Dermis microvascular lymphatic vessel endothelial cell (primary cell): Measurements from ENCODE around the gene CCM2. TPM values are rescaled to one million over a fixed set of nuclear protein-coding genes. Genes with fewer than 3 reads are reported as not detected.

Source experiments
- DNase-seq, 2 donors: peaks; one replicate each; pipeline versions ENCODE4 v3.0.0 to v3.0.0-alpha.2; 2010; ENCODE audit warnings: low read depth in 2 of 2
- total RNA-seq: library from RNA; depleted of rRNA; stranded (reverse); fragments of >200 nt; gene quantifications from 2 replicates; pipeline ENCODE4 v1.2.1, GENCODE V29; 2014

The CCM2 gene
- total RNA-seq, 1 donor from 2014 or later, result 44.4 TPM

DNA sequence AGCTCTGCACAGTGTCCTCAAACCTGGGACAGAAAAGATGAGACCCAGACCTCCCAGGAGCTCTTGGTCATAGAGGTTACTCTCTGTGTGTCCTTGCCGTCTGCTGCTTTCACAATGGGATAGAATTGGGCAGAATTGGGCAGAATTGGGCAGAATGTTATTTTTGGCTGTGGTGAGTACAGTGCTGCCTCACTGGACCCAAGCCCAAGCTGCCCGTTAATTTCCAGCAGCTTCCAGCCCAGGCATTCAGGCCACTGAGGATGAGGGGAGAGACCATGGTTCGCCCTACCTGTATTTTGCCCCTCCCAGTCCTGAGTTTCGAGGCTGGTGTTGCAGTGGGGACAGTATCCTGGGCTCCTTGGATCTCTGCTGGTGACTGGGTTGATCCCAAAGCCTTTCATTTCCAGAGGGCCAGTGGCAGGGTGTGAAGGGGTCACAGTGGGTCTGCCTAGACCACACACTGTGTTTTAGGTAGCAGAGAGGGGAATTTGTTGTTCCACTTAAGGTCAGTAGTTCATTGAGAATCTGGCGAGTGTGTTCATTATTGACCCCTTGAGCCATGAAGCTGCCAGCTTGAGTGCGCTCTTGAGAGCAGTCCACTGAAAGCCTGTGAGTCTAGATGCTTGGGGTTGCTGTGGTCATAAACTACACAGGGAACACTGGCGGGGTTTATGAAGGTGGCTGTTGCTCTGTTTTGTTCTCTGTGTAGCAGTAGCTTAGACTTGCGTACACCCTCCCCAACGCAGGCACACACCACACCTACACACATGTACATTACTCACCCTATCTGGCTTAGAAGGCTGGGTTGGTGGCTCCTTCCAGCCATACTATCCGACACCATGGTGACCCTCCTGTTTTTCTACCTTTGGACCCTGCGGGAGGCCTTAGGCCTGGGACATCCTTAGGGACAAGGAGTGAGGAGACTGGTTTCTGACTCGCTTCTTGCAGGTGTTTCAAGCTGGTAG is 65.3 kb downstream of the CCM2 start:
- DNase-seq, result no peak

GRCh38 chr7:45066409-45066808 is 66.4 kb downstream of the CCM2 start:
- no peak for DNase-seq

- no peak for DNase-seq
Observed at GRCh38 chr7:45067582-45067981, 67.6 kb downstream of the CCM2 start.

DNA sequence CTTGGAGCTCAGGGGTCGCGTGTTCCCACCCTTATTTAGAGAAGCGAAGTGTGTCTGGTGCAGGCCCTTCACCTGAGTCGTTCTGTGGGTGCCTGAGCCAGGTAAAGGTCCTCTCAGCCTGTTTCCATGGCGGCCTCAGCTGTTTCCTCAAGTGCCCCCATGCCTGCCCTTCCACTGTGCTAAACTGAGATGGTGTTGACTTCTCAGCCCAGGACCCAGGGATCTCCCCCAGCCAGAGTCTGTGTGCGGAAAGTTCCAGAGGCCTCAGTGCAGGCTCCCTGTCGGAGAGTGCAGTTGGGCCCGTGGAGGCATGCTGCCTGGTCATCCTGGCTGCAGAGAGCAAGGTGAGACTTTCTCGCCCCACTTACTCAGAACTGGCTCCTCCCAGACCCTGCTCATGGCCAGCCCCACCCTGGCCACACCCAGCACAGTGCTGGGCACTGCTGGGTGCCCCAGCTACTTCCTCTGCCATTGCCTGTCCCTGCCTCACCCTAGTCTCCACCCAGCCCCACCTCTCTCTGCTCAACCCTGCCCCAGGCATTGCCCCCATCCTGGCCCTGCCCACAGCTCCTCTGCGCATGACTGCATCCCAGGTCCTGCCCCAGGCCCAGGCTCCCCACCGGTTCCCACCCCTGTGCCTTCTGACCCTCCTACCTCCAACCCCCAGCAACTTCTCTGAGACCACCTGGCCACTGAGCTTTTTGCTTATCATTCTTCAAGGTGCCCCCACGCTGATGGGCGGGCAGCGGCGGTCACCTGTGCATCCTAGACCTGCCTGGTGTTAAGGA is 68.4 kb downstream of the CCM2 start:
- DNase-seq, result no peak

DNA sequence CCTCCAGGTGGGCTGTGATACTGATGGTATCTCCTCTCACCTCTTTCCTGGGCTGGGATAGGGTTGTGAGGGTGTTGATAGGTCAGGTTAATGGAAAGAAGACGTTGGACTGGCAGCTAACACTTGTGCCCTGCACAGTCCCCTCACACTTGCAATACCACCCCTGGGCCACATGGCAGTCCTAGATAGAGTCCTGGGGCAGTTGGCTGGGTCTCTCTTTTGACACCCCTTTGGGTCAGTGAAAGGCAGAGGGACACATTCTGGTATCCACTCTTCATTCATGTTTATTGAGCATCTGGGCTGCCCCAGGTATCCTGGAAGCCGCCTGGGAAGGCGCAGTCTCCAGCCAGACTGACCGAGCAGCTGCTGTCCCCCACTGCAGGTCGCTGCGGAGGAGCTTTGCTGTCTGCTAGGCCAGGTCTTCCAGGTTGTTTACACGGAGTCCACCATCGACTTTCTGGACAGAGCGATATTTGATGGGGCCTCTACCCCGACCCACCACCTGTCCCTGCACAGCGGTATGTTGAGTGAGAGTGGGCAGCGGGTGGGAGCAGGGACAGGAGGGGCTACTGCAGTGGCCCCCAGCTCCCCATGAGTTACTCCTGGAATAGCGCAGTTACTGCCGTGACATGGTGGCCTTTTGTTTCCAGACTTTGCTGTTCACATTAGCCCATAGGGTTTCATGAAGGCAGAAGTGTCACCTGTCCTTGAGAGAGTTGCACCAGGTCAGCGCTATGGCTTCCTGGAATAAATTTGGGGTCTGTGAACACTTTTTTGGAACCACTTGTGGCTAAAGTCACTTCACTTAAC is 69.6 kb downstream of the CCM2 start:
- DNase-seq, result no peak

- no peak for DNase-seq
Observed at GRCh38 chr7:45070254-45070642, 70.2 kb downstream of the CCM2 start.

- no peak for DNase-seq
Observed at GRCh38 chr7:45071528-45071927, 71.5 kb downstream of the CCM2 start.

DNA sequence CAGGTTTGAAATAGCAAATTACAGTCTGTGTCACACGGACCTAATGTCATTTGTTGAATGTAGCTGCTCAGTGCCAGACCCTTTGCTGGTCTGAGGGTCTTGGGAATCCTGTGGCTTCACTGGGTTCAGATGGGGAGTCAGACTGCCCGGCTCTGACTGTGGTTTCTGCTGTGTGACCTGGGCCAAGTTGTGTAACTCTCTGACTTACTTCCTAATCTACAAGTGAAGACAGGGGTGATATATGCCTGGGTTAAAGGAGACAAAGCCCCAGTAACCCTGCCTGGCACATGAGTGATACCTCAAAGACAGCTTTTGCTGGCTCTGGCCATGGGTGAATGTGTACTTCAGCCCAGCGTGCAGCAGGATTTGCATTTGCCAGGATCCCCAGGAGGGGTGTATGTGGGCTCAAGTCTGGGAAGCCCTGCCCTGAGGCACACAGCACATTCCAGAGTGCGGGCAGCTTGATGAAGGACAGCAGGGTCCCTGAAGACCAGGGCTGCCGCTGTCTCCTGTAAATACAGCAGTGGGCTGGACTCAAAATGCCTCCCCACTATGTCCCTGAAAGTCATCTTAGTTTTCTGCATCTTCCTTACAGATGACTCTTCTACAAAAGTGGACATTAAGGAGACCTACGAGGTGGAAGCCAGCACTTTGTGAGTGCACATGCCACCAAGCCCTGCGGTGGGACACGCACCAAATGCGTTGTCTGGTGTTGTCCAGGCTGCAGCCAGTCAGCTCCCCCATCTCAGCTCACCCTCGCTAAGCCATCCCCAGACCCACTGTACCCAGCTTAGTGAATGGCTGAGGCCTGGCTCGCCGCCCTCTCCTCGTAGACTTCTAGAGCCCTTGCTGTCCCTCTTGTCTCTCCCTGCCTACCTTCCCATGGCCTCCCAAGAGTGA is 72.4 kb downstream of the CCM2 start:
- DNase-seq, result no peak

- DNase-seq, result no peak
Observed at GRCh38 chr7:45073031-45073785, 73.2 kb downstream of the CCM2 start.

- DNase-seq, result no peak
Observed at GRCh38 chr7:45073786-45074527, 74.0 kb downstream of the CCM2 start.

GRCh38 chr7:45074528-45075354 is 74.7 kb downstream of the CCM2 start:
- no peak for DNase-seq

- DNase-seq, result no peak
Observed at GRCh38 chr7:45075355-45075644, 75.3 kb downstream of the CCM2 start.

DNA sequence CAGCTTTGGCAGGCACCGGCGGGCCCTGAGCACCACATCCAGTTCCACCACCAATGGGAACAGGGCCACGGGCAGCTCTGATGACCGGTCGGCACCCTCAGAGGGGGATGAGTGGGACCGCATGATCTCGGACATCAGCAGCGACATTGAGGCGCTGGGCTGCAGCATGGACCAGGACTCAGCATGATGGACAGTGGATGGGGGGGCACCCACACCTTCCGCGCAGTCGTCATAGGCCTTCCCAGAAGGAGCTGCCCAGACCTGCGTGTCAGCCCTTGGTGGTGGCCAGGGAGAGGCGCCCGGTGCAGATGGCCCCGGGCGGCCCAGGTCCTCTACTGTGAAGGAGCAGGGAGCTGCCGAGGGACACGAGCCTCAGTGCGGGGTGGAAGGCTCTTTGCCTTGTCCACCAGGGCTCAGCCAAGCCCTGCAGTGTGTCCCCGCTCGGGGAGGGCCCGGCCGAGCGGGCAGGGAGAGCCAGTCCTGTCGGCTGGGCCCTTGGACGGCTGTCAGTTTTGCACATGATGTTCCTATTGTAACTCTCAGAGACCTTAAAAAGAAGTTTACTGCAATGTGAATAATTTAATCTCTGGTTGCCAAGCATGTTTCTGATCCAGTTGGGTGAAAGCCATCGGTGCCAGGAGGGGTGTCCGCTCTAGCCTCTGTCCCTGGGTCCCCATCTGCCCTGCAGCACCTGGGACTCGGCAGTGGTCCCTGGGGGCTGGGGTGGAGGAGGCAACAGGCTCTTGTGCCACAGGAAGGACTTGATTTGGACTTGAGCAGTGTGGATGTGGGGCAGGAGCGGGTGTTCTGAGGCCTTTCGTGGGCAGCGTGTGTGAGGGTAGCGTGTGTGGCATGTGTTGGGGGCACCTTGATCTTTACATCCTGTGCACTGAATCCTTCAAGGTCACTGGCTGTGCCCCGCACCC is 76.1 kb downstream of the CCM2 start:
- DNase-seq, result no peak

DNA sequence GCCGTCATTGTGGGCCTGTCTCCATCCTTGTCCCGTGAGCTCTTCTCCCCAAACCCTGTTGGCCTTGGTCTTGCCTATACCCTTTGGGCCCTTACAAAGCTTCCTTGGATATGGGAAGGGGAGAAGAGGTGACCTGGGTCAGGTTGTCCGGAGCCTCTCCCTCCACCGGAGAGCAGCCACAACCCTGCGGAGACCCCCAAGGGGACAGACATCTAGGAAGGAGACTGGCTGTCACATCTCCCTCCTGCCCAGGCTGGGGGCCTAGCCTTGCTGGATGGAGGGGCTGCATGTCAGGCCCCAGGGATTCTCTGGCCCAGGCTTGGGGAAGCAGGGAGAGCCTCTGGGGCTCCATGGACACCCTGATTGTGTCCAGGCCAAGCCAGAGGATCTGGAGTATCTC is 76.9 kb downstream of the CCM2 start:
- DNase-seq, result no peak

DNA sequence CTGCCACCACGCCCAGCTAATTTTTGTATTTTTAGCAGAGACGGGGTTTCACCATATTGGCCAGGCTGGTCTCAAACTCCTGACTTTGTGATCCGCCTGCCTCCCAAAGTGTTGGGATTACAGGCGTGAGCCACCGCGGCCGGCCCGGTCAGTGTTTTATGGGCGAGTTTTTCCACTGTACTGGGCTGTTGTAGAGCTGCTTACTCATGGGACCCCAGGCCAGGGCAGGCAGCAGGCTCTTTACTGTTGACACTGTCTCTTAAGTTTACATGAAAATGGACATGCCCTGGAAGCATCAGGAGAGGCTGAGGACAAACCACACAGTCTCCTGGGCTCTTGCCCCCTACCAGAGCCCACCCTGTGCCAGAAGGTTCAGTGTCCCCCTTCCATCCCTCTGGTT is 77.6 kb downstream of the CCM2 start:
- DNase-seq, result no peak

DNA sequence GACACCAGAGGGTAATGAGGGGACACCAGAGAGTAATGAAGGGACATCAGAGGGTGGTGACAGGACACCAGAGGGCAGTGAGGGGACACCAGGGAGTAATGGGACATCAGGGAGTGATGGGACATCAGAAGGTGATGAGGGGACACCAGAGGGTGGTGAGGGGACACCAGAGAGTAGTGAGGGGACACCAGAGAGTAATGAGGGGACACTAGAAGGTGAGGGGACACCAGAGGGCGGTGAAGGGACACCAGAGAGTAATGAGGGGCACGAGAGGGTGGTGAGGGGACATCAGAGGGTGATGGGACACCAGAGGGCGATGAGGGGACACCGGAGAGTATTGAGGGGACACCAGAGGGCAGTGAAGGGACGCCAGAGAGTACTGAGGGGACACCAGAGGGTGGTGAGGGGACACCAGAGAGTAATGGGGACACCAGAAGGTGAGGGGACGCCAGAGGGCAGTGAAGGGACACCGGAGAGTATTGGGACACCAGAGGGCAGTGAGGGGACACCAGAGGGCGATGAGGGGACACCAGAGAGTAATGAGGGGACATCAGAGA is 78.2 kb downstream of the CCM2 start:
- no peak for DNase-seq

- no peak for DNase-seq
Observed at GRCh38 chr7:45080265-45080957, 80.4 kb downstream of the CCM2 start.
